HL-60 (cell line): ENCODE measurements around the gene USP38.

ENCODE experiments used
- DNase-seq, 2 experiments: peaks; one replicate each; pipeline ENCODE4 v3.0.0-alpha.2; 2010 to 2020; ENCODE audit warnings: low read depth in 1 of 2, low spot score in 1 of 2
- H3K27ac ChIP-seq: fragments of 250-450 bp; sonication (Bioruptor Pico); replicated peaks from 2 replicates; pipeline ENCODE4 v1.5.1; 2020; ENCODE audit warnings: mild to moderate bottlenecking, moderate library complexity
- H3K27me3 ChIP-seq: fragments of 250-450 bp; sonication (Bioruptor Pico); 2 replicates; pipeline ENCODE4 v1.5.1; 2021; ENCODE audit warnings: mild to moderate bottlenecking, moderate library complexity; ENCODE audit not compliant: insufficient read depth, poor library complexity, severe bottlenecking
- H3K4me3 ChIP-seq: replicated peaks from 2 replicates; pipeline ENCODE4 v1.5.1; 2011; ENCODE audit warnings: mild to moderate bottlenecking, control low read depth, low read length; ENCODE audit not compliant: insufficient read depth
- GABPA ChIP-seq: IDR thresholded peaks from 2 replicates; pipeline ENCODE4 v1.6.1; 2012; ENCODE audit warnings: low read depth
- POLR2AphosphoS5 ChIP-seq: IDR thresholded peaks from 2 replicates; pipeline ENCODE4 v1.6.1; 2012; ENCODE audit warnings: low read depth
- SPI1 ChIP-seq: IDR thresholded peaks from 2 replicates; pipeline ENCODE4 v1.6.1; 2012; ENCODE audit warnings: low read depth, mild to moderate bottlenecking, borderline replicate concordance
- TF ChIP-seq, protein P1 (sequence below): IDR thresholded peaks from one replicate; pipeline ENCODE4 v1.5.1; 2011; ENCODE audit warnings: low read length, control low read depth, inconsistent platforms; ENCODE audit not compliant: insufficient read depth
- TF ChIP-seq, protein P2 (sequence below): IDR thresholded peaks from 2 replicates; pipeline ENCODE4 v1.6.1; 2012; ENCODE audit warnings: low read depth; ENCODE audit not compliant: insufficient replicate concordance

Gene USP38

DNA sequence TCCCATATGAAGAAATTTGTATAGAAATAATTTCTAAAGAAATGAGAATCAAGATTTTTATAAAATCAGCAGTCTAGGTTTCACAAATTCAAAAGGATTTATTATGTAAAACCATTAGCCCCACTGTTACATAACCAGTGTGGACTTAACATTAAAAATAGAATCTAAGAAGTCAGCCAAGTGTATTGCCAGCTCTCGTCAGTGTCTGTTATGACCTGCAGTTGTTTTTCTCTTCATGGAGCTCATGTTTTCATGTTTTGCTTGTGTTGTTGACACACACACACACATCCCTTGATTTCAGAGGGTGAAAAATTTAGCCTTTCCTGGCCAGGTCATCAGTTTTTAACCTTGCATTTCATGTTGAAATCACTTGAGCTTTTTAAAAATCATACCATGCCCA is 39.5 kb downstream of the USP38 start:
- TF ChIP-seq SPI1 (no peak), POLR2AphosphoS5 (no peak), GABPA (no peak)
- TF ChIP-seq, protein P1, sequence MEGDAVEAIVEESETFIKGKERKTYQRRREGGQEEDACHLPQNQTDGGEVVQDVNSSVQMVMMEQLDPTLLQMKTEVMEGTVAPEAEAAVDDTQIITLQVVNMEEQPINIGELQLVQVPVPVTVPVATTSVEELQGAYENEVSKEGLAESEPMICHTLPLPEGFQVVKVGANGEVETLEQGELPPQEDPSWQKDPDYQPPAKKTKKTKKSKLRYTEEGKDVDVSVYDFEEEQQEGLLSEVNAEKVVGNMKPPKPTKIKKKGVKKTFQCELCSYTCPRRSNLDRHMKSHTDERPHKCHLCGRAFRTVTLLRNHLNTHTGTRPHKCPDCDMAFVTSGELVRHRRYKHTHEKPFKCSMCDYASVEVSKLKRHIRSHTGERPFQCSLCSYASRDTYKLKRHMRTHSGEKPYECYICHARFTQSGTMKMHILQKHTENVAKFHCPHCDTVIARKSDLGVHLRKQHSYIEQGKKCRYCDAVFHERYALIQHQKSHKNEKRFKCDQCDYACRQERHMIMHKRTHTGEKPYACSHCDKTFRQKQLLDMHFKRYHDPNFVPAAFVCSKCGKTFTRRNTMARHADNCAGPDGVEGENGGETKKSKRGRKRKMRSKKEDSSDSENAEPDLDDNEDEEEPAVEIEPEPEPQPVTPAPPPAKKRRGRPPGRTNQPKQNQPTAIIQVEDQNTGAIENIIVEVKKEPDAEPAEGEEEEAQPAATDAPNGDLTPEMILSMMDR, result no peak
- TF ChIP-seq, protein P2, sequence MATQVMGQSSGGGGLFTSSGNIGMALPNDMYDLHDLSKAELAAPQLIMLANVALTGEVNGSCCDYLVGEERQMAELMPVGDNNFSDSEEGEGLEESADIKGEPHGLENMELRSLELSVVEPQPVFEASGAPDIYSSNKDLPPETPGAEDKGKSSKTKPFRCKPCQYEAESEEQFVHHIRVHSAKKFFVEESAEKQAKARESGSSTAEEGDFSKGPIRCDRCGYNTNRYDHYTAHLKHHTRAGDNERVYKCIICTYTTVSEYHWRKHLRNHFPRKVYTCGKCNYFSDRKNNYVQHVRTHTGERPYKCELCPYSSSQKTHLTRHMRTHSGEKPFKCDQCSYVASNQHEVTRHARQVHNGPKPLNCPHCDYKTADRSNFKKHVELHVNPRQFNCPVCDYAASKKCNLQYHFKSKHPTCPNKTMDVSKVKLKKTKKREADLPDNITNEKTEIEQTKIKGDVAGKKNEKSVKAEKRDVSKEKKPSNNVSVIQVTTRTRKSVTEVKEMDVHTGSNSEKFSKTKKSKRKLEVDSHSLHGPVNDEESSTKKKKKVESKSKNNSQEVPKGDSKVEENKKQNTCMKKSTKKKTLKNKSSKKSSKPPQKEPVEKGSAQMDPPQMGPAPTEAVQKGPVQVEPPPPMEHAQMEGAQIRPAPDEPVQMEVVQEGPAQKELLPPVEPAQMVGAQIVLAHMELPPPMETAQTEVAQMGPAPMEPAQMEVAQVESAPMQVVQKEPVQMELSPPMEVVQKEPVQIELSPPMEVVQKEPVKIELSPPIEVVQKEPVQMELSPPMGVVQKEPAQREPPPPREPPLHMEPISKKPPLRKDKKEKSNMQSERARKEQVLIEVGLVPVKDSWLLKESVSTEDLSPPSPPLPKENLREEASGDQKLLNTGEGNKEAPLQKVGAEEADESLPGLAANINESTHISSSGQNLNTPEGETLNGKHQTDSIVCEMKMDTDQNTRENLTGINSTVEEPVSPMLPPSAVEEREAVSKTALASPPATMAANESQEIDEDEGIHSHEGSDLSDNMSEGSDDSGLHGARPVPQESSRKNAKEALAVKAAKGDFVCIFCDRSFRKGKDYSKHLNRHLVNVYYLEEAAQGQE, result no peak
- DNase-seq, result no peak
- no peak overlapping the region for H3K27ac ChIP-seq
- no peak overlapping the region for H3K4me3 ChIP-seq
- H3K27me3 ChIP-seq, result no peaks in the 10 kb centered on the region

DNA sequence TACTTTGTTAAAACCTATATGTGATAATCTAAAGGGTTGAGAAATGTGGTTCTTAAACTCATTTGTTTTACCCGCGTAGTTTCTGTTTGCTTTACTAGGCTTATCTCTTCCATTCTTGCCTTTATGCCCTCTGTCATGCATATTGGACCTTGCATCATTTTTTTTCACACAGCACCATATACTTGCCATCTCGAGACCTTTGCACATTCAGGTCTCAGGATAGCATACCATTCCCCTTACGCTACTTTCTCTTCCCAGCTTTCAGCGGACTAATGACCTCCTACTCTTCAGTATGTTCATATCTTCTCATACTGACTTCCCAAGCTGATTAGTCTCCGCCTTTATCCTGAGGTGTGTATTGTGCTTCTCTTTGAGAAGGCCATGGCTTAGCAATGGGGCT is 40.5 kb downstream of the USP38 start:
- no peak for DNase-seq
- H3K27me3 ChIP-seq, result no peaks in the 10 kb centered on the region
- H3K4me3 ChIP-seq, result no peak overlapping the region
- no peak overlapping the region for H3K27ac ChIP-seq
- TF ChIP-seq SPI1 (no peak), GABPA (no peak), POLR2AphosphoS5 (no peak)
- TF ChIP-seq, protein P1, result no peak
- TF ChIP-seq, protein P2, result no peak

DNA sequence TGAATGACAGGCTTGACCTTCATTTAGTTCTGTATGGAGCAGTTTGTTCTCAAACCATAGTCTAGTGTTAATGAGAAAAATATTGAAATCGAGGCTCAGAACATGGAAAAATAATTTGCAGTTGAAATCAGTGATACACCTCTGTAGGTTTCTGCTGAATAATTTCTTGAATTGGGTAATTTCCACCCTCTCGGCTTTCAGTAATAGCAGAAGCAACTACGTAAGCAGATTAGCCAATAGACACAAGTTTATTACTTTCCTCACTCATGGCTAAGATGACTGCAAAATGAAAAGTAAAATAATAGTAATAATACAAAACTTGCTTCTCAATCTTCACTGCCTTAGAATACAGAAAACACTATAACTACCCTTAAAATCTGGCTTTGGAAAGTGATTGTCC is 46.0 kb downstream of the USP38 start:
- peak; percentile 8 to 31 for DNase-seq
- TF ChIP-seq SPI1 (no peak), GABPA (no peak), POLR2AphosphoS5 (no peak)
- TF ChIP-seq, protein P2, result no peak
- TF ChIP-seq, protein P1, result no peak
- H3K27ac ChIP-seq, result no peak overlapping the region
- H3K4me3 ChIP-seq, result no peak overlapping the region
- no peaks in the 10 kb centered on the region for H3K27me3 ChIP-seq
